Esophagus muscularis mucosa (tissue), 4 donors: Measurements from ENCODE around the gene PTPRN2. TPM values are rescaled to one million over a fixed set of nuclear protein-coding genes. Genes with fewer than 3 reads are reported as not detected.

Experiments used
- DNase-seq: peaks from one replicate; pipeline ENCODE4 v3.0.0-alpha.2; 2017; ENCODE audit errors: extremely low spot score
- H3K27ac ChIP-seq, 4 donors: fragments of 200-600 bp; sonication (generic); replicated peaks in 1 of 4; 1 replicate in 3 of 4; 2 replicates in 1 of 4; pipeline ENCODE4 v1.5.1; 2016 to 2019; ENCODE audit warnings: mild to moderate bottlenecking in 1 of 4
- H3K27me3 ChIP-seq, 4 donors: fragments of 200-600 bp; sonication (generic); one replicate each; pipeline versions ENCODE4 v1.5.1 to v1.6.0; 2016 to 2019
- H3K36me3 ChIP-seq, 4 donors: fragments of 200-600 bp; sonication (generic); one replicate each; pipeline ENCODE4 v1.5.1; 2016 to 2019
- H3K4me1 ChIP-seq, 4 donors: fragments of 200-600 bp; sonication (generic); one replicate each; pipeline ENCODE4 v1.5.1; 2016 to 2019
- H3K4me3 ChIP-seq, 4 donors: fragments of 200-600 bp; sonication (generic); 1 replicate in 2 of 4; 2 replicates in 2 of 4; pipeline ENCODE4 v1.5.1; 2016 to 2019; ENCODE audit warnings: mild to moderate bottlenecking in 4 of 4, moderate library complexity in 1 of 4
- H3K9me3 ChIP-seq, 4 donors: fragments of 200-600 bp; sonication (generic); 1 replicate in 3 of 4; 2 replicates in 1 of 4; pipeline ENCODE4 v1.5.1; 2016 to 2019
- EP300 ChIP-seq: sonication (generic); formaldehyde crosslinking; IDR thresholded peaks from one replicate; pipeline ENCODE4 v1.6.1; 2017; ENCODE audit warnings: antibody characterized with exemption
- POLR2A ChIP-seq: fragments of 450-650 bp; IDR thresholded peaks from one replicate; pipeline ENCODE4 v1.6.1; 2017; ENCODE audit warnings: antibody characterized with exemption, moderate library complexity, mild to moderate bottlenecking, low read depth
- POLR2AphosphoS5 ChIP-seq, 2 donors: sonication (generic); formaldehyde crosslinking; IDR thresholded peaks; one replicate each; pipeline ENCODE4 v1.6.1; 2017; ENCODE audit warnings: antibody characterized with exemption in 2 of 2
- WGBS: methylation state at CpG from one replicate; pipeline ENCODE4 v1.1.5; 2018; 5-methylcytosine and 5-hydroxymethylcytosine counted together
- intact Hi-C: fragments of 100-400 bp; cut with DNase I; formaldehyde crosslinking; loops from one replicate; pipeline ENCODE4 v1.15.1; 2023
- total RNA-seq, 4 donors: library from RNA; depleted of rRNA; stranded (reverse); fragments of >200 nt; gene quantifications; one replicate each; pipeline versions ENCODE4 v1.1.0 to v1.2.1, GENCODE V29; 2016
- TF ChIP-seq, protein P1 (sequence below), 3 experiments: fragments of 200-600 bp in 2 of 3; fragments of 450-650 bp in 1 of 3; sonication (generic) in 2 of 3; IDR thresholded peaks; one replicate each; pipeline ENCODE4 v1.5.1; 2017 to 2019; ENCODE audit warnings: antibody characterized with exemption in 3 of 3, mild to moderate bottlenecking in 2 of 3, moderate library complexity in 1 of 3

PTPRN2 gene
- total RNA-seq, 4 donors from 2014 or later = 2.1 to 3.1 (median 3.1) TPM

GRCh38 chr7:157986051-157986450, 601.6 kb downstream of the PTPRN2 start:
- DNase-seq = no peak
- no peaks in the 10 kb centered on the region for H3K4me1 ChIP-seq
- intact Hi-C loops = no loop called here
- no peaks in the 10 kb centered on the region for H3K36me3 ChIP-seq
- 90% methylated on average over 7 of the region's 12 CpGs for WGBS
- TF ChIP-seq POLR2A (no peak), EP300 (no peak), POLR2AphosphoS5 (IDR thresholded peaks at IDR 0.05) (no peak)
- TF ChIP-seq, protein P1, sequence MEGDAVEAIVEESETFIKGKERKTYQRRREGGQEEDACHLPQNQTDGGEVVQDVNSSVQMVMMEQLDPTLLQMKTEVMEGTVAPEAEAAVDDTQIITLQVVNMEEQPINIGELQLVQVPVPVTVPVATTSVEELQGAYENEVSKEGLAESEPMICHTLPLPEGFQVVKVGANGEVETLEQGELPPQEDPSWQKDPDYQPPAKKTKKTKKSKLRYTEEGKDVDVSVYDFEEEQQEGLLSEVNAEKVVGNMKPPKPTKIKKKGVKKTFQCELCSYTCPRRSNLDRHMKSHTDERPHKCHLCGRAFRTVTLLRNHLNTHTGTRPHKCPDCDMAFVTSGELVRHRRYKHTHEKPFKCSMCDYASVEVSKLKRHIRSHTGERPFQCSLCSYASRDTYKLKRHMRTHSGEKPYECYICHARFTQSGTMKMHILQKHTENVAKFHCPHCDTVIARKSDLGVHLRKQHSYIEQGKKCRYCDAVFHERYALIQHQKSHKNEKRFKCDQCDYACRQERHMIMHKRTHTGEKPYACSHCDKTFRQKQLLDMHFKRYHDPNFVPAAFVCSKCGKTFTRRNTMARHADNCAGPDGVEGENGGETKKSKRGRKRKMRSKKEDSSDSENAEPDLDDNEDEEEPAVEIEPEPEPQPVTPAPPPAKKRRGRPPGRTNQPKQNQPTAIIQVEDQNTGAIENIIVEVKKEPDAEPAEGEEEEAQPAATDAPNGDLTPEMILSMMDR (IDR thresholded peaks at IDR 0.05) = no peak
- H3K9me3 ChIP-seq = no peaks in the 10 kb centered on the region
- H3K27me3 ChIP-seq = peaks cover 0 to 37% (median 0%) of the 10 kb centered on the region in 4 donors
- no peak overlapping the region for H3K4me3 ChIP-seq
- no peak overlapping the region for H3K27ac ChIP-seq

DNA sequence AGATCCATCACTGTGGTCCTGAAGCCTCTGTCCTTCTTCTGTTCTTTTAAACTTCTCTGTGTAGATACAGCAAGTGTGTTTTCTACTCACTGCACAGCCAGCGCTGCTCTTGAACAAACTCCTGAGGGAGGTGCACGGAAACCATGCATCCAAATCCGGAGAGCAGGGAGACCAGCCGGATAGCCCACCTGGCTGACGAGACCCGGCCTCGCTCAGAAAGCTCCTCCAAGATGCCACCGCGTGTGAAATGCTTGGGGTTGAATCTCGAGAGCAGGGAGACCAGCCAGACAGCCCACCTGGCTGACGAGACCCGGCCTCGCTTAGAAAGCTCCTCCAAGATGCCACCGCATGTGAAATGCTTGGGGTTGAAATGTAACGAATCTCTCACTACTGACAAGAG, 602.0 kb downstream of the PTPRN2 start:
- no peaks in the 10 kb centered on the region for H3K9me3 ChIP-seq
- peaks cover 0 to 39% (median 0%) of the 10 kb centered on the region in 4 donors for H3K27me3 ChIP-seq
- TF ChIP-seq, protein P1 (IDR thresholded peaks at IDR 0.05) = no peak
- TF ChIP-seq EP300 = no peak
- TF ChIP-seq POLR2AphosphoS5 (IDR thresholded peaks at IDR 0.05) = no peak
- no peaks in the 10 kb centered on the region for H3K36me3 ChIP-seq
- H3K27ac ChIP-seq = no peak overlapping the region
- H3K4me3 ChIP-seq = no peak overlapping the region
- intact Hi-C loops = no loop called here
- DNase-seq = no peak
- WGBS = 75% methylated on average over 15 of the region's 15 CpGs
- no peaks in the 10 kb centered on the region for H3K4me1 ChIP-seq

- TF ChIP-seq EP300 (no peak), POLR2A (no peak), POLR2AphosphoS5 (IDR thresholded peaks at IDR 0.05) (no peak)
- TF ChIP-seq, protein P1 (IDR thresholded peaks at IDR 0.05) = no peak
- intact Hi-C loops = no loop called here
- Histone ChIP-seq H3K4me3 (no peak overlapping the region), H3K9me3 (no peaks in the 10 kb centered on the region), H3K27ac (no peak overlapping the region), H3K4me1 (no peaks in the 10 kb centered on the region), H3K27me3 (peaks cover 0 to 42% (median 0%) of the 10 kb centered on the region in 4 donors), H3K36me3 (no peaks in the 10 kb centered on the region)
- 84% methylated on average over 18 of the region's 25 CpGs for WGBS
- DNase-seq = no peak
These were observed 603.0 kb downstream of the PTPRN2 start for GRCh38 chr7:157984423-157985163.

GRCh38 chr7:157983502-157984422, 603.9 kb downstream of the PTPRN2 start:
- Histone ChIP-seq H3K27ac (no peak overlapping the region), H3K4me3 (no peak overlapping the region), H3K4me1 (no peaks in the 10 kb centered on the region), H3K9me3 (no peaks in the 10 kb centered on the region), H3K36me3 (no peaks in the 10 kb centered on the region), H3K27me3 (peaks cover 0 to 42% (median 0%) of the 10 kb centered on the region in 4 donors)
- 68% methylated on average over 20 of the region's 32 CpGs for WGBS
- no peak for TF ChIP-seq POLR2AphosphoS5 (IDR thresholded peaks at IDR 0.05)
- TF ChIP-seq, protein P1 (IDR thresholded peaks at IDR 0.05) = no peak
- TF ChIP-seq EP300 = no peak
- no peak for TF ChIP-seq POLR2A
- DNase-seq = no peak
- intact Hi-C loops = no loop called here
